HG03571 (cell line): ENCODE results near the gene SLC39A1.
"Not testable (repeated sequence)": the region's sequence is repeated elsewhere in the genome, so short reads cannot be mapped to it uniquely, and the experiment has no call there.

Experiments
- ATAC-seq: cut with Tn5 transposase; IDR thresholded peaks from one replicate; pipeline ENCODE4 v1.9.1; 2021; ENCODE audit not compliant: unreplicated experiment

Gene SLC39A1, protein sequence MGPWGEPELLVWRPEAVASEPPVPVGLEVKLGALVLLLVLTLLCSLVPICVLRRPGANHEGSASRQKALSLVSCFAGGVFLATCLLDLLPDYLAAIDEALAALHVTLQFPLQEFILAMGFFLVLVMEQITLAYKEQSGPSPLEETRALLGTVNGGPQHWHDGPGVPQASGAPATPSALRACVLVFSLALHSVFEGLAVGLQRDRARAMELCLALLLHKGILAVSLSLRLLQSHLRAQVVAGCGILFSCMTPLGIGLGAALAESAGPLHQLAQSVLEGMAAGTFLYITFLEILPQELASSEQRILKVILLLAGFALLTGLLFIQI

GRCh38 chr1:153963030-153963849, at the start of gene SLC39A1:
SLC39A1 (minus strand) TSS chr1:153963537; CDS start chr1:153962715, 822 bp downstream.
- peak; percentile 35 for ATAC-seq

DNA sequence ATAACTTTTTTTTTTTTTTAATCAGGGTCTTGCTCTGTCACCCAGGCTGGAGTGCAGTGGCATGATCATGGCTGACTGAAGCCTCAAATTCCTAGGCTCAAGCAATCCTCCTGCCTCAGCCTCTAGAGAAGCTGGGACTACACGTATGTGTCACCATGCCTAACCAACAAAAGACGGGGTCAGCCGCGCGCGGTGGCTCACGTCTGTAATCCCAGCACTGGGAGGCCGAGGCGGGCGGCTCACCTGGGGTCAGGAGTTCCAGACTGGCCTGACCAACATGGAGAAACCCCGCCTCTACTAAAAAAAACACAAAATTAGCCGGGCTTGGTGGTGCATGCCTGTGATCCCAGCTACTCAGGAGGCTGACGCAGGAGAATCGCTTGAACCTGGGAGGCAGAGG, 49.2 kb upstream of the SLC39A1 start:
- not testable (repeated sequence) for ATAC-seq

DNA sequence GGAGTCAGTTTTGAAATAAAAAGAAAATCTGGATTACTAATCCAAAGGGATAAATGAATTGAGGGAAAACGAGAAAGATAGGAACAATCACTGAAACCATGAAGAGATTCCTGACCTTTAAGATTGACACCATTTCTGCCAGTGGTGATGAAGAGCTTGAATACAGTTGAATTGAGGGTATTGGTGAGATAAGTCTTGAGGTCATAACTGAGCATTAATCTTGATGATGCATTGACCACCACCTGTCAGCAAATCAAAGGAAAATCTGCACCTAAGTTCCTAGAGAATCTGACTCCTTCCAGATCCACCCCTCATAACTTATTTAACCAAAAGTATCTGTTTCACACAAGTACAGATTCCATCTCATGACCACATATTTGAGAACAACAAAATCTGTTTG, 48.8 kb upstream of the SLC39A1 start:
- no peak for ATAC-seq

GRCh38 chr1:154006136-154006535, 42.8 kb upstream of the SLC39A1 start:
- ATAC-seq: no peak

DNA sequence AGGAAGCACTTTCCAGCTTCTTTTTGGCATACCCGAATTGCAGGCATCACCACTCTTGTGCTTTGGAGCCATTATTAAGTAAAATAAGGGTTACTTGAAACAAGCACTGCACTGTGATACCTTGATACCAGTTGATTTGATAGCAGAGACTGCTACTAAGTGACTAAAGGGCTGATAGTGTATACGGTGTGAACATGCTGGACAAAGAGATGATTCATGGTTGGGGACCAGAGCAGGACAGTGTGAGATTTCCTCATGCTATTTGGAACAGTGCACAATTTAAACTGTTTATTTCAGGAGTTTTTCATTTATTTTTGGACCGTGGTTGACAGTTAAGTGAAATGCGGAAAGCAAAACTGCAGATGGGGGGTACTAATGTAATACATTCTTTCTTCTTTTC, 37.1 kb upstream of the SLC39A1 start:
- no peak for ATAC-seq

DNA sequence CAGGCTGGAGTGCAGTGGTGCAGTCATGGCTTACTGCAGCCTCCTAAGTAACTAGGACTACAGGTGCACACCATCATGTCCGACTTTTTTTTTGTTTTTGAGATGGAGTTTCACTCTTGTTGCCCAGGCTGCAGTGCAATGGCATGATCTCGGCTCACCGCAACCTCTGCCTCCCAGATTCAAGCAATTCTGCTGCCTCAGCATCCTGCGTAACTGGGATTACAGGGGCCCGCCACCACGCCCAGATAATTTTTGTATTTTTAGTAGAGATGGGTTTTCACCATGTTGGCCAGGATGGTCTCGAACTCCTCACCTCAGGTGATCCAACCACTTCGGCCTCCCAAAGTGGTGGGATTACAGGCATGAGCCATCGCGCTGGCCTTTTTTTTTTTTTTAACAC, 33.5 kb upstream of the SLC39A1 start:
- ATAC-seq: not testable (repeated sequence)

DNA sequence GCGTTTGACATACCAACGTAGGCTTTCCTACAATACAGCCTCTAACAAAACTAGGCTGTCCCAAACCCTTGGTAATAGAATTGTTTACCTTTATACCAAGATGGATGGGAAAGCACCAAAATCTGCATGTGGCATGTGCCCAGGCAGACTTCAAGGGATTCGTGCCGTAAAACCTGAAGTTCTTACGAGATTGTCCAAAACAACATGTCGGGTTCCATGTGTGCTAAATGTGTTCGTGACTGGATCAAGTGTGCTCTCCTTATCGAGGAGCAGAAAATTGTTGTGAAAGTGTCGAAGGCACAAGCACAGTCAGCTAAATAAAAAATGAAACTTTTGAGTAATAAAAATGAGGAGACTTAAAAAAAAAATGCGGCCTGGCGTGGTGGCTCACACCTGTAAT, 32.3 kb upstream of the SLC39A1 start:
- no peak for ATAC-seq

GRCh38 chr1:153995202-153995601, 31.9 kb upstream of the SLC39A1 start:
- ATAC-seq: no peak

DNA sequence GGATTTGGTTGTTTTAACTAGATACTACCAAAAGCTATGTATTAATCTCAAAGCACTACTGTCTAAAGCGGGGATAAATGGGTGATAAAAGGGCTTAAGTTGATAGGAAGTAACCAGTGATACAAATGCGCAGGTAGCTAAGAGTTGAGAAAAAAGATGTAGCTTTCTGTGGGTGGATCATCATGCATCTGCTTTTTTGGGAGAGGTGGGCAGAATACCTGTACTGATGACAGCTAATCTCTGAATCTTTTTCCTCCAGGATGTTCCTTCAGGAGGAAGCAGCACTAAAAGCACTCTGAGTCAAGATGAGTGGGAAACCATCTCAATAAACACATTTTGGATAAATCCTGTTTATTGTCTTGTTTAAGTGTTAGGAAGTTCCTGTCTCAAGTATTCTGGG, 28.5 kb upstream of the SLC39A1 start:
- no peak for ATAC-seq

DNA sequence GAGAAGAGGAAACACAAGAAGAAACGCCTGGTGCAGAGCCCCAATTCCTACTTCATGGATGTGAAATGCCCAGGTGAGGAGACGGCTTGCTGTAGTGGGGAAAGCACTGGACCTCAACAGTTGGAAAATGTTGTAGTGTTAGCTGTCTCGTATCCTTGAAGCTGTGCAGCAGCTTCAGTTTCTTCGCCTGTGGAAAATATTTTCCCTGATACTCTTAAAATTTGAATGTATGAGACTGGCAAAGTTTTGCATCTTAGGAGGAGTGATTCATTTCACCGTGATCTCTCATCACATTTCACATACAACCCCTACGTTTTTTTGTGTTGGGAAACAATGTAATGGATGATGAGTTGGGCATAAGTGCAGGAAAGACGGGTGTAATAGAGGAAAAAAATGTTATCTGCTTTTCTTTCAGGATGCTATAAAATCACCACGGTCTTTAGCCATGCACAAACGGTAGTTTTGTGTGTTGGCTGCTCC, 27.9 kb upstream of the SLC39A1 start:
- no peak for ATAC-seq

DNA sequence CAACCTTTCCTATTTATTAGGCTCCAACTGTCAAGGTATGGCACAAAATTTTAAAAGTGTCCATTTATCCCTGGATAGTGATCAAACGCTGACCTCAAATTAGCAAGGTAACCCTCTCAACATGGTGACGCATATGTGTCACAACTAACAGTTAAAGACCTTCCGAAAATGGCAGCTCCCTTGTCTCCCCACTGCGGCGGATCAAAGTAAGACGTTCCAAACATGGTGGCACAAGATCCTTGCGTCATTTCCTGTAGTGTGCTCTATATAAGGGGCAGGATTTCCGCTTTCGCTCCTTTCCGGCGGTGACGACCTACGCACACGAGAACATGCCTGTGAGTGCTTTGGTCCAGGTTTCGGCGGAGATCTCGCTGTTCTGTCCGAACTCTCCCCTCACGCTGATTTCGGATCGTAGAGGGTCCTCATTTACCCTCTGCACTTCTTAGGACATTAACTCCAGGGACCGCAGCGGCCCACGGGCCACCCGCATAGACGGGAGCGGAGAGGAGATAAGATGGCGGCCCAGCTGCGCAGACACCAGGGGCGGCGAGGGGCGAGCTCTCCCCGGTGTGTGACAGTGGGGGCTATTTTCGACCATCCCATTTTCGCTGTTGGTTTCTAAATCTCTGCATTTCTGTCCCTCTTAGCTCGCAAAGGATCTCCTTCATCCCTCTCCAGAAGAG, 27.3 kb upstream of the SLC39A1 start, which contains the start of gene RPS27:
RPS27 (plus strand) TSS at position 295 of the 683 bp plus-strand sequence; CDS start at position 330, 35 bp downstream.
- peak; percentile 64 for ATAC-seq

GRCh38 chr1:153987621-153988020, 24.3 kb upstream of the SLC39A1 start:
- ATAC-seq: no peak

- no peak for ATAC-seq
Observed at GRCh38 chr1:153985941-153986761, 22.8 kb upstream of the SLC39A1 start, which contains the start of gene RAB13. RAB13 (minus strand) TSS chr1:153986339; CDS start chr1:153986236, 103 bp downstream.

DNA sequence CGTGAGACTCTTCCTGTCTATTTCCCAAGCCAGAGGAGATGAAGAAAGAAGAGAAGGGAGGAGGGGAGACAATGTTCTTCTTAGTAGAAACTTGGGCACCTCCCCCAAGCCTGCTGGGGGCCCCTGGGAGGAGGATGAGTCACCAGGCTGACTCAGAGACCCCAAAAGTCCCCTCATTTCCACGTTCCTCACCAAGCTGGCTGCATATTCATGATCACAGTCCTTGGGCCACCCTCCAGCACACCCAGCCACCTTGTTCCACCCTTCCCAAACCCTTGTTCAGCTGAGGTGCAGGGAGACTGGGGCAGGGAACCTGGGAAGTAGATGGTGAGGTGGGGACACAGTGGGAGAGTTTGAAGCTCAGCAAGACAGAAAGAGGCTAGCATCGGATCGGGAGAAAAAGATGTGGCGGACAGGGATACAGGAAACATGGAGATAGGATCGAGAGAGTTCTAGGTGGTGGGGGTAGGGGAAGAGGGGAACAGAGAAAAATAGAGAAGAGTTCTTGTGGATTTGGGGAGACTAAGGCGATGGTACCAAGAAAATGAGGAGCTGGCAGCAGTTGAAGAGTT, 22.1 kb upstream of the SLC39A1 start:
- ATAC-seq: no peak

DNA sequence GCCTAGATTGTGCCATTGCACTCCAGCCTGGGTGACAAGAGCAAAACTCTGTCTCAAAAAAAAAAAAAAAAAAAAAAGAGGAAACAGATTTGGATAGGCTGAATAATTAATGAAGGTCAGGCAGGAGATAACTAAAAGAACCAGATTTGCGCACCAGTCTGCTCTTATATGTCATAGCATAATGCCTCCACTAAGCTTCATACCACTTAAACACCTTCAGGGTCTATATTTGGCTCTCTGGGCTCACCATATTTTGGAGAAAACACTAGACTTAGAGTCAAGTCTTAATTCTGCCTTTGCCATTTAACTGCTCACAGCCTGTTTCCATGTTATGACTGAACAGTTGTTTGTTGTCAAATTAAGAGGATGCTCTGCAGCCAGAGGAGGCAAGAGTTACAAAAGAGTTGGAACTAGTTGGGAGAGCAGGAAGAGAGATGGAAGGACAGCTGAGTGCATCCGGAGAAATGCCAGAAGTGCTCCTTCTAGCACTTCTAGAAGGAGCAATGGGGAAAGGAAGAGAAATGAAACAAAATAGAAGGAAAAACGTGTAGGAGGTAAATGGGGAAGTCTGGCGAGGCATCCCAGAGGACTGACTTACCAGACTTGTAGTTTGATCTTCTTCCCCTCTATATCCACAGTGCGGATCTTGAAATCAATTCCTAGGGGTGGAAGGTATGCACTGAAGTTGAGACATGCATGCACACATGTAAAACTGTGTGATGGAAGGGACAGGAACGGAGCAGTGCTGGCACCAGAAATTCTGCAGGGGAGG, 21.0 kb upstream of the SLC39A1 start:
- ATAC-seq: no peak

DNA sequence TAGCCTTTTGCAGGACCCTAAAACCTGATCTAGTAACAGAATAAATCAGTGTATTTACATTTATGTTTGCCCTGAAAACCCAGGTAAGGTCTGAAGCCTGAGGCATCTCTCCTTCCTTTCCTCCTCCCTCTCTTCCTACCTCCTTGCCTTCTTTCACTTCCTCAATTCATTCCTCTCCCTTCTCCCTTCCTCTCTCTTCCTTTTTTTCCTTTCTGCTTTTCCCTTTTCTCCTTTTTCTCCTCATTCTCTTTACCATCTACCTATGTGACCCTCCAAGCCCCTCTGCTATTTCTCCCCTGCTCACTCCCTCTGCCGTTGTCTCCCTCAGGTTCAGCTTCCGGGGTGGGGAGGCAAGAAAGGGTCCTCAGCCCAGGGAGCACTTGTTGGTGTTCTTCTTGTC, 18.4 kb upstream of the SLC39A1 start:
- ATAC-seq: not testable (repeated sequence)

DNA sequence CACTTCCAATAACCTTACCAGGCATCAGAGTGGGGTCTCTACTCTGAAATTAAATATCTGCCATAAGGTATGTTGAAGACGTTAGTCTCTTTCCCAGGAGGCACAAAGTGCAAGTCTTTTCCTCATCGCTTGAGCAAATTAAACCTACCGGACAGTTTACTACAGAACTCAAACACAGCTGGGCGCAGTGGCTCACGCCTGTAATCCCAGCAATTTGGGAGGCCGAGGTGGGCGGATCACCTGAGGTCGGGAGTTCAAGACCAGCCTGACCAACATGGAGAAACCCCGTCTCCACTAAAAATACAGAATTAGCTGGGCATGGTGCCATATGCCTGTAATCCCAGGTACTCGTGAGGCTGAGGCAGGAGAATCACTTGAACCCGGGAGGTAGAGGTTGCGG, 15.8 kb upstream of the SLC39A1 start:
- ATAC-seq: not testable (repeated sequence)

- no peak for ATAC-seq
Observed at GRCh38 chr1:153978274-153978909, 15.1 kb upstream of the SLC39A1 start.
